SKM-1 treated with dmso at 0.1 percent for 144 hours (cell line): ENCODE results near the gene NLGN4X.
A peak's percentile ranks its signal among the peaks of the same experiment; 100 is the strongest.

Source experiments
- DNase-seq: peaks from one replicate; lab custom pipeline; 2025; ENCODE audit not compliant: unreplicated experiment; lab: John Stamatoyannopoulos, UW

NLGN4X gene

DNA sequence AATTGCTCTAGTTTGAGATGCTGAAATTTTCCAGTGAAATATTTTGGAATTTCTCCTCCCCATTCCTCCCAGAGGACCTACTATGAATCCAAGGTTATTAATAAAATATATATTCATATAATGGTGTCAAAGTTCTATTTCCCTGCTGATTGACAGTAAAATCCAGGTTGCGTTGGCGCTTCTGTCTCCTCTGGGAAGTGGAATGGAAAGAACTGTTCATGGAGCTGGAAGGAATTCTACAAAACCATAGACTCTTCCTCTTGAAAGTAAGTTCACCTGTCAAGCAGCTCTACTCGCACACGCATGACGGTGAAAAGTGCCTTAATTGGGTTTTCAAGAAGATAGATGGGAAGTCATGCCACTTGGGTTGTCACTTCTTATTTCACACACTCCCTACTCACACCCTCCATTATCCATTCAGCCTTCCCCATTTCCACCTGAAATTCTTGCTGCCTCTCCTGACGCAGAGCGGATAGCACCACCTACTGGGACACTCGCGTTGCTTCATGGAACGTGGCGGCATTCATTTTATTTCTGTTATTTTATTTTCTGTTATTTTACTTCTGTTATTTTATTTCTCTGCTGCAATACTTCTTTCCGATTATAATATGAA is 351.6 kb downstream of the NLGN4X start:
- DNase-seq = peak; percentile 5

GRCh38 chrX:5870238-5870637 is 358.4 kb downstream of the NLGN4X start:
- DNase-seq = no peak

GRCh38 chrX:5869786-5870185 is 358.9 kb downstream of the NLGN4X start:
- DNase-seq = no peak

DNA sequence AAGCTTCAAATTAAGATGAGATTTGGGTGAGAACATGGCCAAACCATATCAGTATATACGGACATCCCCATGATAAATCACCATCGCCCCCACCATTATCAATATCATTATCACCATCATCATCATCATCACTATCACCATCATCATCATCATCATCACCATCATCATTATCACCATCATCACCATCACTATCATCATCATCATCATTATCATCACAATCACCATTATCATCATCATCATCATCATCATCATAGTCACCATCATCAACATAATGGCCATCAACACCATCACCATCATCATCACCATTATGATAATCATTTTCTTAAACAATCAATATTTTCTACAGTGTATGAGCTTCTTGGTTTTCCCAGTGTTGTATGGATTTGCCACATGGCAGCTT is 360.9 kb downstream of the NLGN4X start:
- no peak for DNase-seq

GRCh38 chrX:5857232-5857631 is 371.4 kb downstream of the NLGN4X start:
- DNase-seq = no peak

DNA sequence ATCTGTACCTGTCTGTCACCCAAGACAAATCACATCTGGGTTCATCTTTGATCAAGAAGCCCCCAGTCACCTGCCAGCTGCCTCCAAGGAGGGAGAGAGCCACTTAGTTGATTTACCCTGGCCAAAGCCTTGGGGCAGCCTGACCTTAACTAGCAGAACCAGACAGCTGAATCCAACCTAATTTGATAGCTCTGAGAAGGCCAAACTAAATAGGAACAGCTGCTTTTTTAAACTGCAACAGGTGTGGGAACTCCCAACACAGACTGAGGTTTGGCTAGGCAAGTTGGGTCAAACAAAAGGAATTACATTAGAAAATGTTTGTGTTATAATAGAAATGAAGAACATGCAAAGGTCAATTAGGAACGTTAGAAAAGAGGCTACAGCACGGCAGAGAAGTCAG is 375.7 kb downstream of the NLGN4X start:
- no peak for DNase-seq

DNA sequence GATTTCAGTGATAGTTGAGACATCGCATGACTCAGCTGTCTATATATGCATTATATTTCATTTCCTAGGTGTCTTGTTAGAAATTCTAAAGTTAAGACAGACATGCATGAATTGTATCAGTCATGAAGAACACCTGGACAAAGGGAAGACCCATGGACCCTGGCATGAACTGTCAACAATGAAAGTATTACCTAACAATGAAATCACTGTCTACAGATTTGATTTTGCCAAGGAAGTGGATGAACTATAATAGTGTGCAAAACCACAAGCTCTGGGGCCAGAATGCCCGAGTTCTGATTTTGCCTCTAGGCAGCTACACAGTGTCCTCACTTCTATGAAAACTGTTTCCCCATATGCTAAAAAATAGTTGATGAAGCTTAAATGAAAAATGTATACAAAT is 386.1 kb downstream of the NLGN4X start:
- DNase-seq = no peak
